H9 (cell line): Measurements from ENCODE around the gene TMEM61. TPM values are rescaled to one million over a fixed set of nuclear protein-coding genes. Genes with fewer than 3 reads are reported as not detected.

ENCODE experiments used
- DNase-seq: peaks from one replicate; pipeline ENCODE4 v3.0.0-alpha.2; 2017
- H2AFZ ChIP-seq: one replicate; pipeline ENCODE4 v1.6.1; 2013; ENCODE audit warnings: mild to moderate bottlenecking, low read length, control low read depth, moderate library complexity
- H2AK5ac ChIP-seq: 2 replicates; pipeline ENCODE4 v1.6.1; 2013; ENCODE audit warnings: low read length, control low read depth, mixed read lengths; ENCODE audit not compliant: insufficient read length
- H2BK120ac ChIP-seq: one replicate; pipeline ENCODE4 v1.6.1; 2013; ENCODE audit warnings: low read depth, mild to moderate bottlenecking, low read length, control low read depth, inconsistent platforms; ENCODE audit not compliant: poor library complexity, severe bottlenecking
- H2BK12ac ChIP-seq: 2 replicates; pipeline ENCODE4 v1.6.1; 2013; ENCODE audit warnings: low read length, control low read depth, mixed read lengths, low read depth; ENCODE audit not compliant: insufficient read length
- H2BK15ac ChIP-seq: 2 replicates; pipeline ENCODE4 v1.6.1; 2013; ENCODE audit warnings: low read depth, low read length, control low read depth
- H2BK20ac ChIP-seq: one replicate; pipeline ENCODE4 v1.6.1; 2013; ENCODE audit warnings: low read depth, mild to moderate bottlenecking, low read length, control low read depth, inconsistent platforms; ENCODE audit not compliant: poor library complexity, severe bottlenecking
- H2BK5ac ChIP-seq: 2 replicates; pipeline ENCODE4 v1.6.1; 2013; ENCODE audit warnings: low read length, control low read depth, mixed read lengths; ENCODE audit not compliant: insufficient read length
- H3K14ac ChIP-seq: 2 replicates; pipeline ENCODE4 v1.6.1; 2013; ENCODE audit warnings: low read length, control low read depth; ENCODE audit not compliant: insufficient read depth
- H3K18ac ChIP-seq: 2 replicates; pipeline ENCODE4 v1.6.1; 2013; ENCODE audit warnings: low read depth, mild to moderate bottlenecking, mixed read lengths, low read length, control low read depth; ENCODE audit not compliant: insufficient read length
- H3K23ac ChIP-seq: 2 replicates; pipeline ENCODE4 v1.6.1; 2013; ENCODE audit warnings: low read length, control low read depth, mixed read lengths, low read depth; ENCODE audit not compliant: insufficient read length
- H3K23me2 ChIP-seq: 2 replicates; pipeline ENCODE4 v1.6.1; 2013; ENCODE audit warnings: low read depth, mild to moderate bottlenecking, mixed read lengths, low read length, control low read depth; ENCODE audit not compliant: insufficient read length, poor library complexity, severe bottlenecking
- H3K27ac ChIP-seq: 2 replicates; pipeline ENCODE4 v1.5.1; 2013; ENCODE audit warnings: low read length, control low read depth, mixed read lengths, low read depth; ENCODE audit not compliant: insufficient read length
- H3K27me3 ChIP-seq: 2 replicates; pipeline ENCODE4 v1.6.1; 2013; ENCODE audit warnings: low read length, control low read depth, inconsistent platforms; ENCODE audit not compliant: insufficient read depth
- H3K4ac ChIP-seq: 2 replicates; pipeline ENCODE4 v1.6.1; 2013; ENCODE audit warnings: low read depth, mild to moderate bottlenecking, control low read depth, inconsistent platforms, low read length, moderate library complexity
- H3K4me1 ChIP-seq: 2 replicates; pipeline ENCODE4 v1.6.1; 2013; ENCODE audit warnings: low read length, control low read depth, inconsistent platforms; ENCODE audit not compliant: insufficient read depth
- H3K4me2 ChIP-seq: 2 replicates; pipeline ENCODE4 v1.6.1; 2013; ENCODE audit warnings: low read length, control low read depth, mixed read lengths; ENCODE audit not compliant: insufficient read length, insufficient read depth
- H3K56ac ChIP-seq: 2 replicates; pipeline ENCODE4 v1.6.1; 2013; ENCODE audit warnings: low read depth, mild to moderate bottlenecking, mixed read lengths, low read length, control low read depth; ENCODE audit not compliant: insufficient read length
- H3K79me1 ChIP-seq: 2 replicates; pipeline ENCODE4 v1.6.1; 2013; ENCODE audit warnings: low read depth, mild to moderate bottlenecking, moderate library complexity, low read length, control low read depth, inconsistent platforms; ENCODE audit not compliant: insufficient read depth, poor library complexity, severe bottlenecking
- H3K79me2 ChIP-seq: 2 replicates; pipeline ENCODE4 v1.6.1; 2013; ENCODE audit warnings: low read length, control low read depth, inconsistent platforms; ENCODE audit not compliant: insufficient read depth
- H3K9ac ChIP-seq: 2 replicates; pipeline ENCODE4 v1.6.1; 2013; ENCODE audit warnings: low read length, control low read depth, mixed read lengths; ENCODE audit not compliant: insufficient read length; ENCODE audit errors: extremely low read depth
- H3K9me3 ChIP-seq: one replicate; pipeline ENCODE4 v1.6.1; 2013; ENCODE audit warnings: low read depth, low read length, inconsistent platforms; ENCODE audit not compliant: control insufficient read depth
- H3T11ph ChIP-seq: one replicate; pipeline ENCODE4 v1.6.1; 2013; ENCODE audit warnings: mild to moderate bottlenecking, low read length, control low read depth, inconsistent platforms
- H4K20me1 ChIP-seq: one replicate; pipeline ENCODE4 v1.6.1; 2013; ENCODE audit not compliant: control insufficient read depth, insufficient read length, insufficient read depth
- H4K5ac ChIP-seq: 2 replicates; pipeline ENCODE4 v1.6.1; 2013; ENCODE audit warnings: low read depth, mild to moderate bottlenecking, mixed read lengths, low read length, control low read depth; ENCODE audit not compliant: insufficient read length
- H4K8ac ChIP-seq: replicated peaks from 2 replicates; pipeline ENCODE4 v1.6.1; 2013; ENCODE audit warnings: low read length, control low read depth, mixed read lengths, low read depth; ENCODE audit not compliant: insufficient read length
- H4K91ac ChIP-seq: 2 replicates; pipeline ENCODE4 v1.6.1; 2013; ENCODE audit warnings: low read depth, mild to moderate bottlenecking, moderate library complexity, mixed read lengths, low read length, control low read depth; ENCODE audit not compliant: insufficient read length
- H3K27ac Mint-ChIP-seq, 3 experiments: 2 replicates in 2 of 3; 3 replicates in 1 of 3; pipeline ENCODE4 v1.8.0; 2020 to 2021; ENCODE audit warnings: mixed read lengths in 3 of 3, mild to moderate bottlenecking in 1 of 3, moderate library complexity in 1 of 3
- H3K27me3 Mint-ChIP-seq: 2 replicates; pipeline ENCODE4 v1.8.0; 2021; ENCODE audit warnings: low read depth, mild to moderate bottlenecking, moderate library complexity, mixed read lengths
- H3K36me3 Mint-ChIP-seq, 3 experiments: 2 replicates in 2 of 3; 3 replicates in 1 of 3; pipeline ENCODE4 v1.8.0; 2020 to 2021; ENCODE audit warnings: low read depth in 3 of 3, mixed read lengths in 3 of 3; ENCODE audit not compliant: insufficient read depth in 1 of 3
- H3K4me1 Mint-ChIP-seq, 2 experiments: 2 replicates each; pipeline ENCODE4 v1.8.0; 2020; ENCODE audit warnings: mixed read lengths in 2 of 2
- H3K4me3 Mint-ChIP-seq, 2 experiments: 2 replicates in 1 of 2; 3 replicates in 1 of 2; pipeline ENCODE4 v1.8.0; 2020 to 2021; ENCODE audit warnings: mild to moderate bottlenecking in 2 of 2, mixed read lengths in 2 of 2, moderate library complexity in 1 of 2
- H3K9me3 Mint-ChIP-seq, 2 experiments: 2 replicates in 1 of 2; 3 replicates in 1 of 2; pipeline ENCODE4 v1.8.0; 2020; ENCODE audit warnings: mild to moderate bottlenecking in 2 of 2, mixed read lengths in 2 of 2, moderate library complexity in 1 of 2
- WGBS: extraction: QIAGEN DNeasy Blood & Tissue Kit; methylation state at CpG from one replicate; pipeline ENCODE4 v1.1.7; 2013; ENCODE audit warnings: missing lambda C conversion rate, low lambda C conversion rate, mixed read lengths; ENCODE audit not compliant: insufficient read length; ENCODE audit errors: extremely low coverage; 5-methylcytosine and 5-hydroxymethylcytosine counted together
- total RNA-seq: library from RNA; stranded (reverse); gene quantifications from 2 replicates; pipeline ENCODE4 v1.2.1, GENCODE V29; 2021
- TF ChIP-seq, protein P1 (sequence below): fragments of 200-600 bp; sonication (generic); conservative IDR thresholded peaks from 3 replicates; pipeline ENCODE4 v1.8.0; 2021; ENCODE audit warnings: antibody characterized with exemption, mild to moderate bottlenecking

TMEM61 gene
- total RNA-seq, 1 experiment from 2014 or later = 0.61 TPM

DNA sequence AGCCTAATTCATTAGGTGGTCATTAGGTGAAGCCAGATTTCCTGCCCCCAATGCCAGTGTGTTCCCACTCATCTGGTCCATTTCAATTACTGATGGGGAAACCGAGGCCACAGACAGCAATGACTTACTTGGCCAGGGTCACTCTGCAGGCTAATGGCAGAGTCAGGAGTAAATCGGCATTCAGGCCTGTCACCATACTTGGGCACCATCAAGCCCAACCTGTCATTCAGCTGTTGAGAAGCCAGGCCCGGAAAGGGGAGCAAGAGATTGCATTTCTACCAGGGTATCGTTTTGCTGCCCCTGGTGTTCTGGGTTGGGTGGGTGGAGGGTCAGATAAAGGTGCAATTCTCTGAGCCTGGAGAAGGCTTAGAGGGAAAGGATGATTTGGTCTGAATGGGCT lies 8.0 kb upstream of the TMEM61 start:
- Mint-ChIP-seq H3K9me3 (no peaks in the 10 kb centered on the region), H3K27me3 (peaks cover 4% of the 10 kb centered on the region), H3K36me3 (no peaks in the 10 kb centered on the region), H3K27ac (no peak overlapping the region), H3K4me3 (no peak overlapping the region), H3K4me1 (peaks cover 18 to 26% of the 10 kb centered on the region in 2 experiments)
- Histone ChIP-seq H2BK120ac (no peak overlapping the region), H3T11ph (no peak overlapping the region), H3K4ac (no peak overlapping the region), H3K4me1 (no peaks in the 10 kb centered on the region), H2AFZ (no peak overlapping the region), H2AK5ac (no peak overlapping the region), H3K4me2 (no peak overlapping the region), H3K18ac (no peak overlapping the region), H2BK12ac (no peak overlapping the region), H2BK20ac (no peak overlapping the region), H3K23ac (no peak overlapping the region), H4K20me1 (no peaks in the 10 kb centered on the region), H3K14ac (no peak overlapping the region), H4K8ac (no peak overlapping the region), H3K79me2 (no peaks in the 10 kb centered on the region), H3K27ac (no peak overlapping the region), H3K9me3 (no peaks in the 10 kb centered on the region), H3K79me1 (no peaks in the 10 kb centered on the region), H3K9ac (no peak overlapping the region), H3K27me3 (no peaks in the 10 kb centered on the region), H4K91ac (no peak overlapping the region), H2BK15ac (no peak overlapping the region), H2BK5ac (no peak overlapping the region), H4K5ac (no peak overlapping the region), H3K23me2 (no peaks in the 10 kb centered on the region), H3K56ac (no peak overlapping the region)
- no CpG with 5 or more reads among the region's 4 CpGs for WGBS
- DNase-seq = no peak
- TF ChIP-seq, protein P1, sequence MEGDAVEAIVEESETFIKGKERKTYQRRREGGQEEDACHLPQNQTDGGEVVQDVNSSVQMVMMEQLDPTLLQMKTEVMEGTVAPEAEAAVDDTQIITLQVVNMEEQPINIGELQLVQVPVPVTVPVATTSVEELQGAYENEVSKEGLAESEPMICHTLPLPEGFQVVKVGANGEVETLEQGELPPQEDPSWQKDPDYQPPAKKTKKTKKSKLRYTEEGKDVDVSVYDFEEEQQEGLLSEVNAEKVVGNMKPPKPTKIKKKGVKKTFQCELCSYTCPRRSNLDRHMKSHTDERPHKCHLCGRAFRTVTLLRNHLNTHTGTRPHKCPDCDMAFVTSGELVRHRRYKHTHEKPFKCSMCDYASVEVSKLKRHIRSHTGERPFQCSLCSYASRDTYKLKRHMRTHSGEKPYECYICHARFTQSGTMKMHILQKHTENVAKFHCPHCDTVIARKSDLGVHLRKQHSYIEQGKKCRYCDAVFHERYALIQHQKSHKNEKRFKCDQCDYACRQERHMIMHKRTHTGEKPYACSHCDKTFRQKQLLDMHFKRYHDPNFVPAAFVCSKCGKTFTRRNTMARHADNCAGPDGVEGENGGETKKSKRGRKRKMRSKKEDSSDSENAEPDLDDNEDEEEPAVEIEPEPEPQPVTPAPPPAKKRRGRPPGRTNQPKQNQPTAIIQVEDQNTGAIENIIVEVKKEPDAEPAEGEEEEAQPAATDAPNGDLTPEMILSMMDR = no peak
